ENCODE results near the gene TMEM151B.

Gene TMEM151B

GRCh38 chr6:44302856-44303255, 32.6 kb downstream of the TMEM151B start:
- TF ChIP-seq TAF1 (IDR thresholded peaks at IDR 0.05; ENCODE audit: borderline replicate concordance, insufficient read depth, low read length) (no peak), REST (IDR thresholded peaks at IDR 0.05; ENCODE audit: insufficient read depth in 1 of 2, low read depth in 2 of 2, low read length in 2 of 2) (no peak), POLR2AphosphoS5 (IDR thresholded peaks at IDR 0.05; ENCODE audit: low read depth, low read length) (no peak), FOXP2 (optimal IDR thresholded peaks at IDR 0.05; ENCODE audit: borderline replicate concordance, extremely low read depth, extremely low read length, insufficient read depth) (no peak), SIN3A (IDR thresholded peaks at IDR 0.05; ENCODE audit: borderline replicate concordance, insufficient read depth, low read length) (no peak)

GRCh38 chr6:44303842-44304241, 33.6 kb downstream of the TMEM151B start:
- TF ChIP-seq REST (IDR thresholded peaks at IDR 0.05; ENCODE audit: insufficient read depth in 1 of 2, low read depth in 2 of 2, low read length in 2 of 2), result no peak
- no peak for TF ChIP-seq SIN3A (IDR thresholded peaks at IDR 0.05; ENCODE audit: borderline replicate concordance, insufficient read depth, low read length)
- no peak for TF ChIP-seq FOXP2 (optimal IDR thresholded peaks at IDR 0.05; ENCODE audit: borderline replicate concordance, extremely low read depth, extremely low read length, insufficient read depth)
- no peak for TF ChIP-seq TAF1 (IDR thresholded peaks at IDR 0.05; ENCODE audit: borderline replicate concordance, insufficient read depth, low read length)
- no peak for TF ChIP-seq POLR2AphosphoS5 (IDR thresholded peaks at IDR 0.05; ENCODE audit: low read depth, low read length)

- no peak for TF ChIP-seq SIN3A (IDR thresholded peaks at IDR 0.05; ENCODE audit: borderline replicate concordance, insufficient read depth, low read length)
- TF ChIP-seq TAF1 (IDR thresholded peaks at IDR 0.05; ENCODE audit: borderline replicate concordance, insufficient read depth, low read length), result no peak
- no peak for TF ChIP-seq FOXP2 (optimal IDR thresholded peaks at IDR 0.05; ENCODE audit: borderline replicate concordance, extremely low read depth, extremely low read length, insufficient read depth)
- TF ChIP-seq REST (IDR thresholded peaks at IDR 0.05; ENCODE audit: insufficient read depth in 1 of 2, low read depth in 2 of 2, low read length in 2 of 2), result no peak
- no peak for TF ChIP-seq POLR2AphosphoS5 (IDR thresholded peaks at IDR 0.05; ENCODE audit: low read depth, low read length)
These were observed 34.3 kb downstream of the TMEM151B start for GRCh38 chr6:44304282-44305199.

- TF ChIP-seq FOXP2 (optimal IDR thresholded peaks at IDR 0.05; ENCODE audit: borderline replicate concordance, extremely low read depth, extremely low read length, insufficient read depth) (no peak), REST (IDR thresholded peaks at IDR 0.05; ENCODE audit: insufficient read depth in 1 of 2, low read depth in 2 of 2, low read length in 2 of 2) (no peak), POLR2AphosphoS5 (IDR thresholded peaks at IDR 0.05; ENCODE audit: low read depth, low read length) (no peak), TAF1 (IDR thresholded peaks at IDR 0.05; ENCODE audit: borderline replicate concordance, insufficient read depth, low read length) (no peak)
These were observed 35.0 kb downstream of the TMEM151B start for GRCh38 chr6:44305200-44305725.

Data from PFSK-1 (cell line).